ENCODE measurements around the gene SPRED2. TPM values are rescaled to one million over a fixed set of nuclear protein-coding genes. Genes with fewer than 3 reads are reported as not detected.
A peak's percentile ranks its signal among the peaks of the same experiment; 100 is the strongest.

The SPRED2 gene
- total RNA-seq, 4 donors from 2014 or later = 12.5 to 21.2 (median 13.8) TPM

DNA sequence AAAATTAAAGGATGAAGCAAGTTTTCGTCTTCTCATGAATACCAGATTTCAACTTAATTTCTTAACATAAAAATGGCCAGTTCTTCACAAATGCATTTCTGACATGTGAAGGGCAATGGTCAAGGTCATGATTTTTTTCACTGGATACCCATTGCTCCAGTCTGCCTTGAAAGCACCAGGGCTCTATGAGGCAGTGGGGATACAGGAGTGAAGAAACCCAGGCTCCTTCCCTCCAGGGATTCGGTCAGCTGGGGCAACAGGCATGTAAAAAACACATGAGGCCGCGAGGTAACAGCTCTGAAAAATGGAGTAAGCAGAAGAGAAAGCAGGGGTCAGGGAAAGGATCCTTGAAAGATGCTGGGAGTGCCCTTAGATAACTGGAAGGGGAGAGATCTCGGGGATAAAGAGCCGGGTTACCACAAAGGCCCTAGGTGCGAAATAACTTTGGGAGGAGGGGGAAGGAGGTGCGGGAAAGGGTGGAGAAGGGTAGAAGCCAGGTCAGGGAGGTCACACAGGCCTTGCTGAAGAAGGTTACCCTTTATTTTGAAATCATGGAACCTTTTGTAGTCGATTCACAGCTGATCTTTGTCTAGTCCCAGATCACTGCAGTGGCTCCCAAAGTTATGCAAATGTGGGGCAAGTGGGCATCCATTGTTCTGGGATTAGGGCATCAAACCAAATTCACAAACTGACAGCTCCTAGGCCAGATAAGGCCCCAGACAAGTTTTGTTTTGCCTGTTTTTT lies 5.2 kb upstream of the SPRED2 start:
- no peaks in the 10 kb centered on the region for H3K9me3 ChIP-seq
- ATAC-seq = no peak
- TF ChIP-seq POLR2AphosphoS5 (IDR thresholded peaks at IDR 0.05) (no peak), EP300 (IDR thresholded peaks at IDR 0.05) (no peak), POLR2A (IDR thresholded peaks at IDR 0.05) (no peak)
- TF ChIP-seq, protein P1, sequence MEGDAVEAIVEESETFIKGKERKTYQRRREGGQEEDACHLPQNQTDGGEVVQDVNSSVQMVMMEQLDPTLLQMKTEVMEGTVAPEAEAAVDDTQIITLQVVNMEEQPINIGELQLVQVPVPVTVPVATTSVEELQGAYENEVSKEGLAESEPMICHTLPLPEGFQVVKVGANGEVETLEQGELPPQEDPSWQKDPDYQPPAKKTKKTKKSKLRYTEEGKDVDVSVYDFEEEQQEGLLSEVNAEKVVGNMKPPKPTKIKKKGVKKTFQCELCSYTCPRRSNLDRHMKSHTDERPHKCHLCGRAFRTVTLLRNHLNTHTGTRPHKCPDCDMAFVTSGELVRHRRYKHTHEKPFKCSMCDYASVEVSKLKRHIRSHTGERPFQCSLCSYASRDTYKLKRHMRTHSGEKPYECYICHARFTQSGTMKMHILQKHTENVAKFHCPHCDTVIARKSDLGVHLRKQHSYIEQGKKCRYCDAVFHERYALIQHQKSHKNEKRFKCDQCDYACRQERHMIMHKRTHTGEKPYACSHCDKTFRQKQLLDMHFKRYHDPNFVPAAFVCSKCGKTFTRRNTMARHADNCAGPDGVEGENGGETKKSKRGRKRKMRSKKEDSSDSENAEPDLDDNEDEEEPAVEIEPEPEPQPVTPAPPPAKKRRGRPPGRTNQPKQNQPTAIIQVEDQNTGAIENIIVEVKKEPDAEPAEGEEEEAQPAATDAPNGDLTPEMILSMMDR (IDR thresholded peaks at IDR 0.05) = no peak
- H3K4me1 ChIP-seq = peaks cover 0 to 33% (median 0%) of the 10 kb centered on the region in 3 donors
- peak overlapping the region in 3 of 4 donors; percentile 87 to 98 (median 94) for H3K27ac ChIP-seq
- WGBS, 2 donors (ENCODE audit: low coverage in 1 of 2) = 90 to 92% methylated on average over 7 to 9 of the region's 9 CpGs
- peak overlapping the region in 1 of 2 donors; percentile 62 for H3K4me3 ChIP-seq
- H3K36me3 ChIP-seq = no peaks in the 10 kb centered on the region
- H3K27me3 ChIP-seq = no peaks in the 10 kb centered on the region

DNA sequence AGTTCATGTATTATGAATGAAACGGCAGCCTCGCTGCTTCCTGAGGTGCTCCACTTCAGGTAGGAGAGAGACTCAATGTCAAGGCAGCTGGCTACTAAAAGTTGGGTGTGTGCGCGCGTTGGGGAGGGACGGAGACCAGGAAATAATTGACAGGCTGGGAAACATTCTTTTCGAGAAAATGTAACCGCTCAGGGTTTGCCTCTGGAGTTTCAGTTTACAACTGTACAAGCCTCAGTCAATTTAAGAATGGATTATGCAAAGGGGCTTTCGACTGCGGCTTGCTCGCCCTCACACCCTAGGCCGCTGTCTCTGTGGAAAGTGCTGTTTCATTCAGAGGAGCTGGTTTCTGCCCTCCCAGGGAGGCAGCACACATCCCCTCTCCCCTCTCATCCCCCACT lies 4.4 kb upstream of the SPRED2 start:
- no peaks in the 10 kb centered on the region for H3K27me3 ChIP-seq
- TF ChIP-seq, protein P1 (IDR thresholded peaks at IDR 0.05) = no peak
- TF ChIP-seq POLR2A (IDR thresholded peaks at IDR 0.05) (no peak), POLR2AphosphoS5 (IDR thresholded peaks at IDR 0.05) (no peak), EP300 (IDR thresholded peaks at IDR 0.05) (no peak)
- H3K9me3 ChIP-seq = no peaks in the 10 kb centered on the region
- peak overlapping the region; percentile 62 to 64 for H3K4me3 ChIP-seq
- H3K36me3 ChIP-seq = no peaks in the 10 kb centered on the region
- no peak for ATAC-seq
- 20% methylated on average over 2 of the region's 12 CpGs; no CpG with 5 or more reads in 1 of the 2 donors for WGBS, 2 donors (ENCODE audit: low coverage in 1 of 2)
- H3K27ac ChIP-seq = peak overlapping the region; percentile 84 to 98 (median 90)
- H3K4me1 ChIP-seq = peaks cover 0 to 33% (median 0%) of the 10 kb centered on the region in 3 donors

DNA sequence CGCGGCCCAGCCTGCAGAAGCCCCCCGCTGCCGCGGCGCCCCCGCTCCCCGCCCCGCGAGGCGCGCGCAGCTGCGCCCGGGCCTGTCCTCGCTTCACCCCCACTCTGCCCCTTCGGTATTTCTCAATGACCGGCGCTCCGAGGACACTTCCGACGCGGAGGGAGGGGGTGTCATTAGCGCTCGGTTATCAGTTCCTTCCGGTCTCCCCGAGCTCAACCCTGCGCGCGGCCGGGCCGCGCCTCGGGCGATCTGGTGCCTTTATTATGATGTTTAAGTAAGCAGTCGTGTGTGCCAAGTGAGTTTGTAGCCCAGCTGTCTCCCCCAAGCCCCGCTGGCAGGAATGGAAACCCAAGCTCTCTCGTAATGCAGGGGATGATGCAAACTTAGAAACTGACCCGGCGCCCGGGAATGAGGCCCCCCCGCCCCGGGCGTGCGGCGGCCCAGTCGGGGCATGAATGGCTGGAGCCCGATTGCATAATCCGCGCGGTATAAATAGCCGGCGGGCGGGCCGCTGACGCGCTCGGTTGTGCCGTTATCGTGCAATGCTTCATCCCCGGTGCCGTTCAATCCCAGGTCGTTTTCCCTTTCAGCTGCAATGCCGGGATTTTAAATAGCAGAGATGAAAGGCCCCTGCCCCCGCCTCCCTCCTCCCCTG lies 3.9 kb upstream of the SPRED2 start:
- TF ChIP-seq, protein P1 (IDR thresholded peaks at IDR 0.05) = peak in 1 of 4 experiments; percentile 18
- TF ChIP-seq EP300 (IDR thresholded peaks at IDR 0.05) (peak; percentile 61), POLR2A (IDR thresholded peaks at IDR 0.05) (peak; percentile 54 to 68), POLR2AphosphoS5 (IDR thresholded peaks at IDR 0.05) (peak; percentile 95)
- H3K4me3 ChIP-seq = peak overlapping the region; percentile 62 to 64
- H3K4me1 ChIP-seq = peaks cover 0 to 33% (median 0%) of the 10 kb centered on the region in 3 donors
- ATAC-seq = peak; percentile 78
- H3K27me3 ChIP-seq = no peaks in the 10 kb centered on the region
- WGBS, 2 donors (ENCODE audit: low coverage in 1 of 2) = no CpG with 5 or more reads among the region's 65 CpGs
- no peaks in the 10 kb centered on the region for H3K36me3 ChIP-seq
- no peaks in the 10 kb centered on the region for H3K9me3 ChIP-seq
- peak overlapping the region; percentile 84 to 98 (median 90) for H3K27ac ChIP-seq

DNA sequence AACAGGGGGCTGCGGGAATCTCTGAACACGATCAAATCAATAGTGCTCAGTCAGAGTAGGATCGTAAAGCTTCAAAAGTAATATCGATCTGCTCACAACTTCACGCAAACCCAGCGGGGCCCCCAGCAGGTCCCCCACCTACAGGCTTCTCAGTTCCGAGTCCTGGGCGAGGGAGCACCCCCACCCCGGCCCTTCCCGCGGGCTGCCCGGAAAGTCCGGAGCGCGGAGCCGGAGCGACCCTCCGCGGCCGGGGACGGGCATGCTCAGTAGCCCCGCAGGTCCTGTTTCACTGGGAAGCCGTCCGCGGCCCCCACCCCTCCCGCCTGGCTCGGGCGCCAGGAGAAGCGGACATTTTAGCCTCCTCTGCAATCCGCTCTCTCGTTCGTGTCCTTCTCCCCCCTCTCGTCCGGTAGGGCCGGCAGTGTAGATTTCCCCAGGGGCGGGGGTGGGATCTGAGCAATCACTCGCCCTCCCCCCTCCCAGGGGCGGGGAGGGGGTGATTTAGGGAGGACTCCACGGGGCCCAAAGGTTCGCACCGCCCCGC lies 3.3 kb upstream of the SPRED2 start:
- Histone ChIP-seq H3K36me3 (no peaks in the 10 kb centered on the region), H3K27ac (peak overlapping the region; percentile 84 to 98 (median 90)), H3K4me3 (peak overlapping the region; percentile 62 to 64), H3K4me1 (peaks cover 0 to 35% (median 0%) of the 10 kb centered on the region in 3 donors), H3K9me3 (no peaks in the 10 kb centered on the region), H3K27me3 (no peaks in the 10 kb centered on the region)
- 0% methylated on average over 1 to 4 of the region's 42 CpGs for WGBS, 2 donors (ENCODE audit: low coverage in 1 of 2)
- peak; percentile 74 for ATAC-seq
- TF ChIP-seq POLR2AphosphoS5 (IDR thresholded peaks at IDR 0.05) (peak; percentile 60), EP300 (IDR thresholded peaks at IDR 0.05) (no peak), POLR2A (IDR thresholded peaks at IDR 0.05) (peak; percentile 25 to 49)
- TF ChIP-seq, protein P1 (IDR thresholded peaks at IDR 0.05) = peak in 2 of 4 experiments; percentile 29 to 33
